HuH-7.5 (cell line): ENCODE results near the gene GPC5.
A peak's percentile ranks its signal among the peaks of the same experiment; 100 is the strongest.
"Not testable (repeated sequence)": the region's sequence is repeated elsewhere in the genome, so short reads cannot be mapped to it uniquely, and the experiment has no call there.

Experiments
- DNase-seq: peaks from one replicate; pipeline ENCODE4 v3.0.0; 2011; ENCODE audit warnings: low spot score

GPC5 gene

DNA sequence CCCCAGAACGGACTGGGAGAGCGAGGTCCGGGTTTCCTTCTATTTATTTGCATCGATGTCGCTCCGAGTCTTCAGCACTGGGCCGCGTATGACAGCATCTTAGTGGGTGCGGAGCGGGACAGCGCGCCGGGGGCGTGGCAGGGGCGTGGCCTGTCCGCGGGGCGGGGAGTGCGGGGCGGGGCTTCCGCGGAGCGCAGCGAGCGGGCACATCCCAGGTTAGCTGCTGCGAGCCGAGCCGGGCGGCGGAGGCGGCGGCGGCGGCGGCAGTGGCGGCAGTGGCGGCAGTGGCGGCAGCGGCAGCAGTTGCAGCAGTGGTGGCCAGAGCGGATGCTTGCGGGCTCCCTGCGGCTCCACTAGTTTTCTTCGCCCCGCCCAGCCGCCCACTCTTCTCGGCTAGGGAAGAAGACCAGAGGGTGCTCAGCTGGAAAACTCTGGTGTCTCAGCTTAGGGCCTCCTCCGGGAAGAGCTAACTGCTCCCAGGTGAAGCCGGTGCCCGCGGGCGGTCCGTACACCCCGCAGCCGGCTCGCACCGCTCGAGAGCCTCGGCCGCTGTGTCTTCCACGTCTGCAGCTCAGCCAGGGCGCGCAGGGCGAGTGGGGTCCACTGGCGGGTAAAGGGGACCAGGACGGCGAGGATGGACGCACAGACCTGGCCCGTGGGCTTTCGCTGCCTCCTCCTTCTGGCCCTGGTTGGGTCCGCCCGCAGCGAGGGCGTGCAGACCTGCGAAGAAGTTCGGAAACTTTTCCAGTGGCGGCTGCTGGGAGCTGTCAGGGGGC is at the start of gene GPC5:
GPC5 (plus strand) TSS at position 209 of the 776 bp plus-strand sequence.
- peak; percentile 44 for DNase-seq

- DNase-seq, result no peak
Measured at GRCh38 chr13:91348906-91349435, 49.5 kb upstream of the GPC5 start.

GRCh38 chr13:91349992-91350911 is 48.2 kb upstream of the GPC5 start:
- DNase-seq, result no peak

DNA sequence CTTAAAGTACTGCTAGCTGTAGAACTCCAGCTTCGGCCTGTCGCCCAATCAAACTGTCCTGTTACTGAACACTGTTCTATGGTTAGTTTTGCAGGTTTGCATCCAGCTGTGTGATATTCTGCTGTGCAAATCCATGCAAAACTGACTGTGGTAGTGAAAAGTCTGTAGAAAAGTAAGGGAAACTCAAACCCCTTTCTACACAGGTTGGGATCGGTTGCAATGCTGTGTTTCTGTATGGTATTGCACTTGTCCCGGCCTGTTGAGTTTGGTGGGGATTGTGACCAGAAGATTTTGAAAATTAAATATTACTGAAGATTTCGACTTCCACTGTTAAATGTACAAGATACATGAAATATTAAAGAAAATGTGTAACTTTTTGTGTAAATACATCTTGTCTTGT is 47.3 kb upstream of the GPC5 start:
- no peak for DNase-seq

DNA sequence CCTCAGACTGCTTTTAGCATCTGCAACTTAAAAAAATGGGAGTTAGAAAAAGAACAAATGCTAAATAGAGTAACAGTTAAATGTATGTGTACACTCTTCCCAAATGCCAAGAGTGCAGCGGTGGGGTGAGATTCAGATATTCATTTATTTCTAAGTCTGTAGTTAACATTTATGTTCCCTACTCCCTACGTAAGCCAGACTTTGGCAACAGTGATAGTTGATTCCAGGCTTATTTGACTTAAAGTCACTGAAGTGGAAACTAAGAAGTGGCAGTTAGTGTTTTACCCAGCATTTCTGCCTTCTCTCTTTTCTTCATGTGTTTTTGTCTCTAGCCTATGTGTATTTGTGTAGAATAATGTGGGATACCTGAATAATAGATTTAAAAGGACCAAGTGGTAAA is 46.4 kb upstream of the GPC5 start:
- DNase-seq, result no peak

DNA sequence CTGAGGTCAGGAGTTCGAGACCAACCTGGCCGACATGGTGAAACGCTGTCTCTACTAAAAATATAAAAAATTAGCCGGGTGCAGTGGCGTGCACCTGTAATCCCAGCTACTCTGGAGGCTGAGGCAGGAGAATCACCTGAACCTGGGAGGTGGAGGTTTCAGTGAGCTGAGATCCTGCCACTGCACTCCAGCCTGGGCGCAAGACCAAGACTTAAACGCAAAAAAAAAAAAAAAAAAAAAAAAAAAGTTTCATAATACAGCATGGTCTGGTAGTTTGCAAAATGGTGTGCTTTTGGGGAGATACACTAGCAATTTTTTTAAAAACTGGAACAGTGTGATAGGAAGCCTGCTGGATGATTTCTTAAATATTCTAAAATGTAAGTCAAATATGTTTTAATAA is 45.5 kb upstream of the GPC5 start:
- DNase-seq, result not testable (repeated sequence)

DNA sequence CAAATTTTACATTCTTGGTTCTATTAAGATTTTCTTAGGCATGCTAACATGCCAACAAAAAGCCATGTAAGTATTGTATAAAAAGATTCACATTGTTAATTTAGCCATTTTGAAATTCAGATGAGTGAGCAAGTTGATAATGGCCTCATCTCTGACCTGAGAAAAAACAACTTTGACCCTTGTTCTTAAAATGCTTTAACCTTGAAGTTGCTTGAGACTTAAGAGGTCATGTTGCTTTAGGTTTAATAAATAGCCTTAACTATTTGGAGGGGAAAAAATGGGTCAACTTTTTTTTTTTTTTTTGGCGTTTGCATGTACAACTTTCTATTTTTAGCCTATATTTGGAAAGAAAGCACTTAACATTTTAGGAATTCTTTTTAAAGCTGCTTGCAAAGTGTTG is 44.9 kb upstream of the GPC5 start:
- DNase-seq, result no peak

DNA sequence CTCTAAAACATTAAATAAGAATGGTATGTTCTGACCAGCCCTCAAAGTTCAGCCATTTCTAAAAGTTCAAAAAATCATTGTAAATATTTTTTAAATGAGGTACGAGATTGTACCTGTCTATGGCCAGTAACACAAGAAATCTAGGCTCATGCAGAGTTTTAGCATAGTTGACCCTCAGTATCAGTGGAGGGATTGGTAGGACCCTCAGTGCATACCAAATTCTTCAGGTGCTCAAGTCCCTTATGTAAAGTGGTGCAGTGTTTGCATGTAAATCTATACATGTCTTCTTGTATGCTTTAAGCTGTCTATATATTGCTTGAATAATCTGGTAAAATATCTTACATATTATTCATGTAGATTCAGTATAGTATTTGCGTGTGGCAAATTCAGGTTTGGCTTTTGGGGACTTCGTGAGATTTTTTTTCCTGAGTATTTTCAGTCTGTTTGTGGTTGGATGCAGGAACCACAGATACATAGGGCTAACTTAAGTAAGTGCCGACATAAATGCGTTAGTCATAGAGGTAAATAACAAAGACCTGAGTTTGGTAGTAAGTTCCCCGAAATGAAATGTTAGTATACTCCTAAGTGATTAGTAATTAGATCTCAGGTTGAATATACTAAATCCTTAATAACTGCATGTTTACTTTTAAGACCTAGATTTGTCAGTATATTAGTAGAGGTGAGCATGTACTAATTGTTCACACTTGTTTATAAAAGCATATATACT is 43.2 kb upstream of the GPC5 start:
- no peak for DNase-seq

GRCh38 chr13:91355826-91356710 is 42.4 kb upstream of the GPC5 start:
- DNase-seq, result no peak

- no peak for DNase-seq
Measured at GRCh38 chr13:91356919-91357612, 41.4 kb upstream of the GPC5 start.

DNA sequence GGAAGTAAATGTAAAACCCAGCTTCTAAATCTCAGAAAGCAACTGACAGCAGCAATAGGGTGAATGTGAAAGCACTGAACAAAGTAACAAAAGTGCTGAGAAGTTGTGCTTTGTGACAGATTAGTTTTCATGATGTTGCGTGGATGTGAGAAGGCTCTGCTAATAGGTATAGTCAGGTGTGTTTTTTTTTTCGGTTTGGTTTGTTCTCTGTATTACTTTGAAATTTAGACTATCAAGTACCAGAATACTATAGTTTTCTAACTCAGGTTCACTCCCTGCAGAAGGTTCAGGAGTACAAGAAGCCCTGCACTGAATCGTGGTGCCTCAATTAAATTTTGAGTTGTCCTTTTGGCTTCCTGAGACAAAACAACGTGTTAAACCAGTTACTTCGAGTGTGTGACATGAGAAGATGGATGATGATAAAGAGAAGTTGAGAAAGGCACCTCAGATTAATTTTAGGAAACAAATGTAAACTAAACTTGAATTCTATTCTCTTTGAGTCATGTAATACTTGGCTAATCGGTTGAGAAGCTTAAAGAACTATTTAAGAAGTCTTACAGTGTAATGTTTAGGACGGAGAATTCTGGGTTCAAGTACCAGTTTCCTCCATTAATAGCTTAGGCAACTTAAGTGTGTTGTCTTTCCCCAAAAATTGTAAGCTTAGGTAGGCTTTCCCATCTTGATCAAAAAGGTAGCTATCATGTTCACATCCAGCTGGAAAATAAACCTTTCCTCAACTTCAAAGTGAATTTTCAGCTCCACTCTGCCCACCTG is 40.6 kb upstream of the GPC5 start:
- no peak for DNase-seq

DNA sequence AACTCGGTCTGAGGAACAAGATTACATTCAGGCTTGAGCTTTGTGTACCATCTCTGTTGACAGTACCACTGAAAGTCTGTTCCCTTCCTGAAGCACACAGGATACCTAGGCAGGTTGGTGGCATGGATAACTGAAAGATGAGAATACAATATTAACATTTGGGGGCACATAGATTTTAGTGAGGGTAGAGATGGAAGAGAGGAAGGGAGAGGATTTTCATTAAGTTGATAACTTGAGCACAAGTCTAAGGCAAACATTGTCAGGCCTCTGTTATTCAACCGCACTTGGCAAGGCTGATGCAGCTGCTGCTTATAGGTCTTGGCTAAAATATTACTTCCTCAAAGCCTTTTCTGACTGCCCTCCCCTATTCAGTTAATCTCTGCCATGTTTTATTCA is 40.0 kb upstream of the GPC5 start:
- DNase-seq, result no peak

- DNase-seq, result no peak
Measured at GRCh38 chr13:91359111-91359510, 39.3 kb upstream of the GPC5 start.

GRCh38 chr13:91359631-91360030 is 38.8 kb upstream of the GPC5 start:
- no peak for DNase-seq

DNA sequence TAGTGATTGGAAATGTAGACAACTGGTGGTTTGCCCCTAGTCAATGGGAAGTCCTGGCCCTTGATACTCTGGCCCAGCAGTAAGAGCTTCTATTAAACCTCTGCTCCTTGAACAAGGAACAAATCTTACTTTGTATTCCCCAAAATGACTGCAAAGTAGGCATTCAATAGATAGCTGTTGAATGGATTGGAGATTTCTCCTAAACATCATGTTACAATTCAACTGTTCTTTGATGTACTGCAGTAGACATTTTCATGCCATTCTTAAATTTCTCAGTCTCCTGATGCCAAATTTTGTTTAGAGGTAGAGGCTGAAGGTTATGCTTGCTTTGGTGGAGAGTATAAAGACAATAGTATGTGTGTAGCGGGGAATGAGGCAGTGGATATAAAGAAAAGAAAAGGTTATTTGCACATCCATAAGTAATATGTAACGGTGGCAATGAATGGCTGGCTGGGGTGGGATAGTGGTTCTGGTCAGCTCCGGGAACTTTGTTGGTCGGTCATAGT is 38.1 kb upstream of the GPC5 start:
- DNase-seq, result no peak

- no peak for DNase-seq
Measured at GRCh38 chr13:91361755-91362271, 36.6 kb upstream of the GPC5 start.

GRCh38 chr13:91362908-91363307 is 35.5 kb upstream of the GPC5 start:
- DNase-seq, result no peak

GRCh38 chr13:91368101-91368500 is 30.3 kb upstream of the GPC5 start:
- DNase-seq, result no peak

GRCh38 chr13:91368676-91369440 is 29.6 kb upstream of the GPC5 start:
- no peak for DNase-seq
